WI38 (cell line): ENCODE data around the gene TIGAR.

Experiments
- H3K4me3 ChIP-seq: 2 replicates; pipeline ENCODE4 v1.5.1; 2011; ENCODE audit warnings: low read depth, mild to moderate bottlenecking, control low read depth, low read length
- CTCF ChIP-seq: IDR thresholded peaks from 2 replicates; pipeline ENCODE4 v1.5.1; 2012; ENCODE audit warnings: low read depth, mild to moderate bottlenecking, control low read depth, low read length

The TIGAR gene

GRCh38 chr12:4393211-4393610 is 72.2 kb downstream of the TIGAR start:
- TF ChIP-seq CTCF = no peak
- H3K4me3 ChIP-seq = no peak overlapping the region

DNA sequence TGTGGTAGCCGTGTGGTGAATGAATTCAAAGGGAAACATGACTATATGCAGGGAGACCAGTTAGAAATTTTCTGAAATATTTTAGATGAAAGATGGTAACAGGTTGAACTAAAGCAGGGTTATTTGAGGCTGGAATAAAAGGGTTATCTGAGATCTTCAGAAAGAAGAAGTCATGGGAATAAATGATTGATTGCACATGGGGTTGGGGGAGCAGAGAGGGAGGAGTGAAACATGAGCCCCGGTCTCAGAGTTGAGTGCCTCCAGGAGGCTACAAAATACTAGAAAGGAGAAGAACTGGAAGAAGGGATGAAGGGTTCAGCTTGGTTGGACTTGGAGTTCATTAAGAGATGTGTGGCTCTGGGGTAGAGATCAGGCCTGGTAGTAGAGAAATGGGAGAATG is 74.8 kb downstream of the TIGAR start:
- TF ChIP-seq CTCF = no peak
- no peak overlapping the region for H3K4me3 ChIP-seq

DNA sequence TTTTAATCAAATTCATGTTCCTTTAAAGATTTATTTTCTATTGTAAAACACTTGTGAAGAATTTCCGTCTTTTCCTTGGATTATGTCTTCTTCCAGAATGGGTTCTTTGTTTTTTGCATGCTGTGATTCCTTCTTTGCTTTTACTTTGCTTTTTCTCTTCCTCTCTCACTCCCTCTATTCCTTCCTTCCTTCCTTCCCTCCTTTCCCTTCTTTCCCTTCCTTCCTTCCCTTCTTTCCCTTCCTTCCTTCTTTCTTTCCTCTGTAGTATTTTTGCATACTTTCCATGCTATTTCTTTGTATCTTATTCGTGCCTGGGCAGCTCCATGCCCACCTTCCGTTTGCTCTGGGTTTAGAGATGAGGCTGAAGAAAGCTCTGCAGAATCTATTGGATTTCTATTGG is 80.1 kb downstream of the TIGAR start:
- no peak for TF ChIP-seq CTCF
- H3K4me3 ChIP-seq = no peak overlapping the region

DNA sequence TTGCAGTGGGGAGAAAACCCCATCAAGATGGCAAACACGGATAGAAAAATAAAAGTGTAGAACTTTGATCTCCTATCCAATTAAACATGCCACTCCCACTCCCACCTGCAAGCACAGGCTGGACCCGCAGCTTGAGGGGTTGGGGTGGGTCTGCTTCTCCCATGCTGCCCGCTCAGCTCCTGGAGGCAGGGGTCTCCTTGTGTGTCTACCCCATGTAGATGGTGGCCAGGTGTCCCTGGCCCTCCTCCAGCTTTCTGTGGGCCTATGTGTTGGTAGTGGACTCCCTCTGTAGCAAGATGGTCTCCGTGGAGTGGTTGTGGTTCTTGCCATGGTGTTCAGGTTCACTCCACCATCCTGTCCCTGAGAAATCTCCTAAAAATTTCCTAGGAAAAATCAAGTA is 82.0 kb downstream of the TIGAR start:
- H3K4me3 ChIP-seq = no peak overlapping the region

More for the DNA sequence above, 82.0 kb downstream of the TIGAR start:
- TF ChIP-seq CTCF = no peak
